HG03066 (cell line): ENCODE data around the gene ZNF195.
A peak's percentile ranks its signal among the peaks of the same experiment; 100 is the strongest.
"Not testable (repeated sequence)": the region's sequence is repeated elsewhere in the genome, so short reads cannot be mapped to it uniquely, and the experiment has no call there.

Source experiments
- ATAC-seq: cut with Tn5 transposase; IDR thresholded peaks from one replicate; pipeline ENCODE4 v1.9.1; 2021; ENCODE audit warnings: low read depth; ENCODE audit not compliant: unreplicated experiment

Gene ZNF195

GRCh38 chr11:3378426-3379423 is at the start of gene ZNF195:
TSS of gene ZNF195 (minus strand) at chr11:3379146. CDS start at chr11:3379040, 106 bp downstream.
- peak; percentile 99 for ATAC-seq

- not testable (repeated sequence) for ATAC-seq
Measured at GRCh38 chr11:3428076-3428475, 49.1 kb upstream of the ZNF195 start.

GRCh38 chr11:3426541-3426940 is 47.6 kb upstream of the ZNF195 start:
- ATAC-seq = not testable (repeated sequence)

GRCh38 chr11:3423928-3424327 is 45.0 kb upstream of the ZNF195 start:
- not testable (repeated sequence) for ATAC-seq

- not testable (repeated sequence) for ATAC-seq
Measured at GRCh38 chr11:3423138-3423731, 44.3 kb upstream of the ZNF195 start.

- ATAC-seq = peak; percentile 96
Measured at GRCh38 chr11:3422380-3423137, 43.6 kb upstream of the ZNF195 start.

- ATAC-seq = not testable (repeated sequence)
Measured at GRCh38 chr11:3421608-3422379, 42.8 kb upstream of the ZNF195 start.

GRCh38 chr11:3420281-3421042 is 41.5 kb upstream of the ZNF195 start:
- ATAC-seq = not testable (repeated sequence)

GRCh38 chr11:3419496-3419895 is 40.5 kb upstream of the ZNF195 start:
- not testable (repeated sequence) for ATAC-seq

GRCh38 chr11:3417047-3417446 is 38.1 kb upstream of the ZNF195 start:
- ATAC-seq = not testable (repeated sequence)

- not testable (repeated sequence) for ATAC-seq
Measured at GRCh38 chr11:3415301-3415700, 36.4 kb upstream of the ZNF195 start.

GRCh38 chr11:3413666-3414065 is 34.7 kb upstream of the ZNF195 start:
- not testable (repeated sequence) for ATAC-seq

GRCh38 chr11:3412837-3413236 is 33.9 kb upstream of the ZNF195 start:
- no peak for ATAC-seq

GRCh38 chr11:3408722-3409121 is 29.8 kb upstream of the ZNF195 start:
- ATAC-seq = not testable (repeated sequence)

- not testable (repeated sequence) for ATAC-seq
Measured at GRCh38 chr11:3408058-3408605, 29.2 kb upstream of the ZNF195 start.

GRCh38 chr11:3406937-3407336 is 28.0 kb upstream of the ZNF195 start:
- ATAC-seq = not testable (repeated sequence)

GRCh38 chr11:3406223-3406875 is 27.4 kb upstream of the ZNF195 start:
- ATAC-seq = not testable (repeated sequence)
